ENCODE data around the gene PPP1R12A. TPM values are rescaled to one million over a fixed set of nuclear protein-coding genes. Genes with fewer than 3 reads are reported as not detected.

PPP1R12A gene
- total RNA-seq, 2 experiments from 2014 or later = 44.5 to 65.1 TPM

DNA sequence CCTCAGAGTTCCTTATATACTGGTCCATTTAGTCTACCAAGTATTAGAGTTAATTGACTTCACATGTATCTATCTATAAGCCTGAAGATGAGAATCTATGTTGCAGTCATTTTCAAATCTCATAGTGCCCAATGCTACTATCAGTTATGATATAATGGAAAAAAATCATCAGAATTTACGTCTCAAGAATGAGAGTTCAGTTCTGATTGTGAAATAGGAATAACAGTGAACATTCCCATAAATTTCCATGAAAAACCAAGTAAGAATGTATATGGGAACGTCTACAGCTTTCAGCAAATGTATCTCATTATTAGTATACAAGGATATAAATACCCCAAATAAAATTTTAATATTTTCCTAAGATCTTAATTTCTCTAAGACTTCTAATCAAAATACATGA is 77.2 kb downstream of the PPP1R12A start:
- no peaks in the 10 kb centered on the region; the same call in 1 of the 2 replicates for H3K9me2 ChIP-seq (ENCODE audit: insufficient read depth, low read length)
- no peak overlapping the region for H3K4me3 ChIP-seq (ENCODE audit: low read depth, low read length, poor library complexity, severe bottlenecking)
- no TSS peak for BruUV-seq (replicated peaks)
- no peaks in the 10 kb centered on the region for H3K4me1 ChIP-seq (ENCODE audit: insufficient read depth, low read length, poor library complexity, severe bottlenecking)
- H3K4me2 ChIP-seq (ENCODE audit: low read length) = no peak overlapping the region
- ChIA-PET CTCF (ENCODE audit: unreplicated experiment) (no interaction called here), POLR2A (no interaction called here)
- H4K20me1 ChIP-seq (ENCODE audit: insufficient read depth, low read length) = peaks cover 4% of the 10 kb centered on the region; the same call in 1 of the 2 replicates
- intact Hi-C loops (cut with micrococcal nuclease; ENCODE audit: unreplicated experiment) = no loop called here
- H3K36me3 ChIP-seq (ENCODE audit: insufficient read depth, low read length) = peaks cover 17% of the 10 kb centered on the region
- H3K9me3 ChIP-seq (ENCODE audit: low read length) = peaks cover 3% of the 10 kb centered on the region; the same call in 1 of the 2 replicates
- TF ChIP-seq EZH2phosphoT487 (IDR thresholded peaks at IDR 0.05; ENCODE audit: borderline replicate concordance, low read depth, low read length) = no peak
- TF ChIP-seq, protein P1, sequence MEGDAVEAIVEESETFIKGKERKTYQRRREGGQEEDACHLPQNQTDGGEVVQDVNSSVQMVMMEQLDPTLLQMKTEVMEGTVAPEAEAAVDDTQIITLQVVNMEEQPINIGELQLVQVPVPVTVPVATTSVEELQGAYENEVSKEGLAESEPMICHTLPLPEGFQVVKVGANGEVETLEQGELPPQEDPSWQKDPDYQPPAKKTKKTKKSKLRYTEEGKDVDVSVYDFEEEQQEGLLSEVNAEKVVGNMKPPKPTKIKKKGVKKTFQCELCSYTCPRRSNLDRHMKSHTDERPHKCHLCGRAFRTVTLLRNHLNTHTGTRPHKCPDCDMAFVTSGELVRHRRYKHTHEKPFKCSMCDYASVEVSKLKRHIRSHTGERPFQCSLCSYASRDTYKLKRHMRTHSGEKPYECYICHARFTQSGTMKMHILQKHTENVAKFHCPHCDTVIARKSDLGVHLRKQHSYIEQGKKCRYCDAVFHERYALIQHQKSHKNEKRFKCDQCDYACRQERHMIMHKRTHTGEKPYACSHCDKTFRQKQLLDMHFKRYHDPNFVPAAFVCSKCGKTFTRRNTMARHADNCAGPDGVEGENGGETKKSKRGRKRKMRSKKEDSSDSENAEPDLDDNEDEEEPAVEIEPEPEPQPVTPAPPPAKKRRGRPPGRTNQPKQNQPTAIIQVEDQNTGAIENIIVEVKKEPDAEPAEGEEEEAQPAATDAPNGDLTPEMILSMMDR (conservative IDR thresholded peaks at IDR 0.05; ENCODE audit: low read length) = no peak
- no peak overlapping the region for H2AFZ ChIP-seq (ENCODE audit: low read length)
- DNase-seq (ENCODE audit: low spot score) = no peak
- H3K79me2 ChIP-seq (ENCODE audit: insufficient read depth, low read depth, low read length) = peaks cover 79% of the 10 kb centered on the region
- no peak overlapping the region for H3K27ac ChIP-seq (ENCODE audit: low read depth, low read length, poor library complexity, severe bottlenecking)

DNA sequence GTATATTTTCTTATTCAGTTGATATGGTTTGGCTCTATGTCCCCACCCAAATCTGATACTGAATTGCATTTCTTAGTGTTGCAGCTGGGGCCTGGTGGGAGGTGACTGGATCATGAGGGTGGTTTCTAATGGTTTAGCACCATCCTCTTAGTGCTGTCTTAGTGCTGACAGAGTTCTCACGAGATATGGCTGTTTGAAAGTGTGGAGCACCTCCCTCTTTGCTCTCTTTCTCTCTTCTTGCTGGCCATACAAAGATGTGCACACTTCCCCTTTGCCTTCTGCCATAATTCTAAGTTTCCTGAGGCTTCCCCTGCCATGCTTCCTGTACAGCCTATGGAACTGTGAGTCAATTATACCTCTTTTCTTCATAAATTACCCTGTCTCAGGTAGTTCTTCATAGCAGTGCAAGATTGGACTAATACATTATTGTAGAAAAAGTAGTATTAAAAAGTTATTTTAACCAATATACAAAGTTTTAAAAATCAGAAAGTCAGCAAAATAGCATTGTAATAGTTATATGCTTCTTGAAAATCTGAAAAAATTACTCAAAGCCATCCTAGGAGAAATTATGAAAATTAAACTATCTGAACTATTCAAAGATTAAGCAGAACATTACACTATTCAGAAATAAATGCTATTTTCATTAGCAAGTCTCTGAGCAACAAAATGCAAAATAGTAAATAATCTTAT is 84.1 kb downstream of the PPP1R12A start:
- no peaks in the 10 kb centered on the region for H4K20me1 ChIP-seq (ENCODE audit: insufficient read depth, low read length)
- H3K36me3 ChIP-seq (ENCODE audit: insufficient read depth, low read length) = peaks cover 14% of the 10 kb centered on the region
- H2AFZ ChIP-seq (ENCODE audit: low read length) = no peak overlapping the region
- peaks cover 11% of the 10 kb centered on the region; the same call in 1 of the 2 replicates for H3K9me3 ChIP-seq (ENCODE audit: low read length)
- no peak overlapping the region for H3K4me3 ChIP-seq (ENCODE audit: low read depth, low read length, poor library complexity, severe bottlenecking)
- POLR2A ChIA-PET = interaction anchor here (0.6 to 1.5 kb wide), 6 partner anchors 10 to 235 kb away, joined by 3 to 5 read pairs (median 4); no protein-coding TSS in a partner anchor
- BruUV-seq (replicated peaks) = no TSS peak
- no peak overlapping the region for H3K27ac ChIP-seq (ENCODE audit: low read depth, low read length, poor library complexity, severe bottlenecking)
- CTCF ChIA-PET (ENCODE audit: unreplicated experiment) = no interaction called here
- peaks cover 78% of the 10 kb centered on the region for H3K79me2 ChIP-seq (ENCODE audit: insufficient read depth, low read depth, low read length)
- no peak for DNase-seq (ENCODE audit: low spot score)
- intact Hi-C loops (cut with micrococcal nuclease; ENCODE audit: unreplicated experiment) = no loop called here
- no peaks in the 10 kb centered on the region; the same call in 1 of the 2 replicates for H3K9me2 ChIP-seq (ENCODE audit: insufficient read depth, low read length)
- TF ChIP-seq, protein P1 (conservative IDR thresholded peaks at IDR 0.05; ENCODE audit: low read length) = no peak
- no peak for TF ChIP-seq EZH2phosphoT487 (IDR thresholded peaks at IDR 0.05; ENCODE audit: borderline replicate concordance, low read depth, low read length)
- peaks cover 7% of the 10 kb centered on the region for H3K4me1 ChIP-seq (ENCODE audit: insufficient read depth, low read length, poor library complexity, severe bottlenecking)
- no peak overlapping the region for H3K4me2 ChIP-seq (ENCODE audit: low read length)

DNA sequence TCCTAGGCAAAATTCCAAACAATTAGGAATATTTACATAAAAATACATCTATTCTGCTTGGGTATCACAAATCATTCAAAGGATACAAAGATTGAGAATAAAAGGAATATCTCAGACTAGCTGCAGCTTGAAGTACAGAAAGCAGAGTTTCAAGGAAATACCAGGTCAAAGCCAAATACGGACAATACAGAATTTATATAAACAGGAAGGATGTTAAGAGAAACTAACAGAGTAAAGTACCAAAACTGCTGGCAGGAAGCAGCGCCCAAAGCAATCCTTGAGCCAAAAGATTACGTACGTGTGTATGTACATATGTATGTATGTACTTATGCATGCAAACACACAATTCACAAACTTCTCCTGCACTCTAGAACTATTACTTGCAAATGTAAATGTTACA is 86.6 kb downstream of the PPP1R12A start:
- DNase-seq (ENCODE audit: low spot score) = no peak
- H3K4me2 ChIP-seq (ENCODE audit: low read length) = no peak overlapping the region
- intact Hi-C loops (cut with micrococcal nuclease; ENCODE audit: unreplicated experiment) = no loop called here
- ChIA-PET CTCF (ENCODE audit: unreplicated experiment) (no interaction called here), POLR2A (no interaction called here)
- 0 out of 2 replicates have a peak, but pooled peaks cover 8% of the 10 kb centered on the region for H3K9me3 ChIP-seq (ENCODE audit: low read length)
- peaks cover 56% of the 10 kb centered on the region; the same call in 1 of the 2 replicates for H3K79me2 ChIP-seq (ENCODE audit: insufficient read depth, low read depth, low read length)
- BruUV-seq (replicated peaks) = no TSS peak
- no peaks in the 10 kb centered on the region for H4K20me1 ChIP-seq (ENCODE audit: insufficient read depth, low read length)
- peaks cover 27% of the 10 kb centered on the region for H3K36me3 ChIP-seq (ENCODE audit: insufficient read depth, low read length)
- TF ChIP-seq, protein P1 (conservative IDR thresholded peaks at IDR 0.05; ENCODE audit: low read length) = no peak
- no peak for TF ChIP-seq EZH2phosphoT487 (IDR thresholded peaks at IDR 0.05; ENCODE audit: borderline replicate concordance, low read depth, low read length)
- no peak overlapping the region for H2AFZ ChIP-seq (ENCODE audit: low read length)
- H3K4me1 ChIP-seq (ENCODE audit: insufficient read depth, low read length, poor library complexity, severe bottlenecking) = peaks cover 7% of the 10 kb centered on the region
- no peak overlapping the region for H3K4me3 ChIP-seq (ENCODE audit: low read depth, low read length, poor library complexity, severe bottlenecking)
- H3K27ac ChIP-seq (ENCODE audit: low read depth, low read length, poor library complexity, severe bottlenecking) = no peak overlapping the region
- H3K9me2 ChIP-seq (ENCODE audit: insufficient read depth, low read length) = no peaks in the 10 kb centered on the region
